ENCODE data around the gene ADCY10. TPM values are rescaled to one million over a fixed set of nuclear protein-coding genes. Genes with fewer than 3 reads are reported as not detected.

ADCY10 gene
- total and polyA plus RNA-seq, 12 donors: 0.07 to 0.61 (median 0.24) TPM; not detected in 2

- intact Hi-C loops (cut with DNase I): no loop called here
- Histone ChIP-seq H3K4me3 (no peak overlapping the region), H3K9me3 (replicated peaks in 1 of 3) (no peaks in the 10 kb centered on the region), H3K4me1 (replicated peaks in 1 of 2) (no peaks in the 10 kb centered on the region), H3K36me3 (replicated peaks in 1 of 2) (peaks cover 0 to 29% of the 10 kb centered on the region in 2 donors), H3K27me3 (no peaks in the 10 kb centered on the region), H3K27ac (no peak overlapping the region)
- DNase-seq: no peak
- WGBS, 4 donors: 88 to 96% (median 90%) methylated on average over 2 of the region's 2 CpGs
- TF ChIP-seq POLR2A (IDR thresholded peaks at IDR 0.05) (no peak), CTCF (IDR thresholded peaks at IDR 0.05) (no peak)
Observed at GRCh38 chr1:167773516-167773915, 140.4 kb downstream of the ADCY10 start.

- H3K36me3 ChIP-seq (replicated peaks in 1 of 2): peaks cover 0 to 27% of the 10 kb centered on the region in 2 donors
- no peaks in the 10 kb centered on the region for H3K27me3 ChIP-seq
- no peak for DNase-seq
- no peak overlapping the region for H3K4me3 ChIP-seq
- H3K27ac ChIP-seq: no peak overlapping the region
- no peaks in the 10 kb centered on the region for H3K9me3 ChIP-seq (replicated peaks in 1 of 3)
- TF ChIP-seq POLR2A (IDR thresholded peaks at IDR 0.05) (no peak), CTCF (IDR thresholded peaks at IDR 0.05) (no peak)
- H3K4me1 ChIP-seq (replicated peaks in 1 of 2): no peaks in the 10 kb centered on the region
- intact Hi-C loops (cut with DNase I): no loop called here
- WGBS, 4 donors: 86 to 95% (median 94%) methylated on average over 4 of the region's 4 CpGs
Observed at GRCh38 chr1:167772436-167772835, 141.5 kb downstream of the ADCY10 start.

DNA sequence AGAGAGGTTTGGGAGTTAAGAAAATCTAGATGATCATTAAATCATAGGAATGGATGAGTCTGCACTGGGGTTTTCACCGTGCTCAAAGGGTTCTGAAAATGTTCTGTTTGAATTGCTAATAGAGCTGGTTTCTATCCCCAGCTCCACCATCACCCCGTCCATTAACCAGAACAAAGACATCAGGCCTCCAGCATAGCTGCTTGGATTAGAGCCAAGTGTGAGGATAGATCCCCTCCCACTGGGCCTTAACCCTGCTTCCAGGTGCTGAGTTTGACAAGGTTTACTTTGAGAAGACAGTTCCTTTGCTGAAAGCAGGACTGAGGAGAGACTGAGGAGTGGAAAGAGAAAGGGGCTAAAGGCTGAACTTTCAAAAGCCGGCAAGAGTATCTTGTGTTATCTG lies 143.8 kb downstream of the ADCY10 start:
- TF ChIP-seq CTCF (IDR thresholded peaks at IDR 0.05) (no peak), POLR2A (IDR thresholded peaks at IDR 0.05) (no peak)
- intact Hi-C loops (cut with DNase I): no loop called here
- Histone ChIP-seq H3K27ac (no peak overlapping the region), H3K4me1 (replicated peaks in 1 of 2) (no peaks in the 10 kb centered on the region), H3K27me3 (no peaks in the 10 kb centered on the region), H3K36me3 (replicated peaks in 1 of 2) (peaks cover 0 to 25% of the 10 kb centered on the region in 2 donors), H3K9me3 (replicated peaks in 1 of 3) (no peaks in the 10 kb centered on the region), H3K4me3 (no peak overlapping the region)
- 90 to 97% (median 92%) methylated on average over 3 of the region's 3 CpGs for WGBS, 4 donors
- DNase-seq: no peak

DNA sequence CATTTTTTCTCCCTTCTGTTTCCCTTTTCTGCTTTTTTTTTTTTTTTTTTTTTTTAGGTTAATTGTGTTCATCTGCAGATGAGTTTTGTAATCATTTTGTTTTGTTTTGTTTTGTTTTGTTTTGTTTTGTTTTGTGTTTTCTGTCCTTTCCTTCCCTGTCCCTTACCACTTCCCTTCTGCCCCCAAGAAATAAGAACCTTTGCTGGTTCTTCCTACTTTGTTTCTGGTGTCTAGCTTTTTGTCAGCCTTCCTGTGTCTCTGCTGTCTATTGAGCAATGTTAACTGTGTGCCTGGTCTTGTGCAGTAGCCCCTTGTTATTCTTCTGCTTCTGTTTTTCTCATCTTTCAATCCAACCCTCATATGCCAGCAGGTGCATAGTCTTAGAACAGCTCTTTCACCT lies 146.2 kb downstream of the ADCY10 start:
- H3K27me3 ChIP-seq: no peaks in the 10 kb centered on the region
- intact Hi-C loops (cut with DNase I): no loop called here
- TF ChIP-seq CTCF (IDR thresholded peaks at IDR 0.05): no peak
- TF ChIP-seq POLR2A (IDR thresholded peaks at IDR 0.05): no peak
- no peaks in the 10 kb centered on the region for H3K9me3 ChIP-seq (replicated peaks in 1 of 3)
- no peak overlapping the region for H3K27ac ChIP-seq
- no peak overlapping the region for H3K4me3 ChIP-seq
- peaks cover 0 to 13% of the 10 kb centered on the region in 2 donors for H3K4me1 ChIP-seq (replicated peaks in 1 of 2)
- peaks cover 0 to 19% of the 10 kb centered on the region in 2 donors for H3K36me3 ChIP-seq (replicated peaks in 1 of 2)
- no peak for DNase-seq

Measured in adrenal gland (tissue), 12 donors.